A172 (cell line): ENCODE measurements around the gene TMEM178A. TPM values are rescaled to one million over a fixed set of nuclear protein-coding genes. Genes with fewer than 3 reads are reported as not detected.
"Not testable (repeated sequence)": the region's sequence is repeated elsewhere in the genome, so short reads cannot be mapped to it uniquely, and the experiment has no call there.

Source experiments
- DNase-seq: peaks from one replicate; pipeline ENCODE4 v3.0.0-alpha.2; 2015; ENCODE audit warnings: low spot score
- total RNA-seq: library from RNA; depleted of rRNA; stranded (reverse); fragments of >200 nt; shearing (Covaris generic); gene quantifications from 2 replicates; pipeline ENCODE4 v1.2.3, GENCODE V29; 2014; rRNA removed

TMEM178A gene
- not detected in 2 replicates for total RNA-seq

DNA sequence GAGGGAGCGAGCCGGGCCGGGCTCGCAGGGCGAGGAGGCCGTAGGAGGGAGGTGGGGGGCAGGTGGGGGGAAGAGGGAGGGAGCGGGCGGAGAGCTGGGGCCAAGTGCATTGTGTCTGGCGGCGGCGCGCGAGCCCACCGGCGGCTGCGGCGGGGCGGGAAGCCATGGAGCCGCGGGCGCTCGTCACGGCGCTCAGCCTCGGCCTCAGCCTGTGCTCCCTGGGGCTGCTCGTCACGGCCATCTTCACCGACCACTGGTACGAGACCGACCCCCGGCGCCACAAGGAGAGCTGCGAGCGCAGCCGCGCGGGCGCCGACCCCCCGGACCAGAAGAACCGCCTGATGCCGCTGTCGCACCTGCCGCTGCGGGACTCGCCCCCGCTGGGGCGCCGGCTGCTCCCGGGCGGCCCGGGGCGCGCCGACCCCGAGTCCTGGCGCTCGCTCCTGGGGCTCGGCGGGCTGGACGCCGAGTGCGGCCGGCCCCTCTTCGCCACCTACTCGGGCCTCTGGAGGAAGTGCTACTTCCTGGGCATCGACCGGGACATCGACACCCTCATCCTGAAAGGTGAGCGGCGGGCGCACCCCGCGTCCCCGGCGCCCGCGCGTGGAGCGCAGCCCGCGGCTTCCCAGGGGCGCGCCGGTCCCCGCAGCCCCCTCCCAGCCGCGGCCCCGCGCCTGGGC lies at the start of gene TMEM178A:
TSS of gene TMEM178A (plus strand) at position 107 of the 680 bp plus-strand sequence. CDS start at position 165, 58 bp downstream.
- DNase-seq = no peak

DNA sequence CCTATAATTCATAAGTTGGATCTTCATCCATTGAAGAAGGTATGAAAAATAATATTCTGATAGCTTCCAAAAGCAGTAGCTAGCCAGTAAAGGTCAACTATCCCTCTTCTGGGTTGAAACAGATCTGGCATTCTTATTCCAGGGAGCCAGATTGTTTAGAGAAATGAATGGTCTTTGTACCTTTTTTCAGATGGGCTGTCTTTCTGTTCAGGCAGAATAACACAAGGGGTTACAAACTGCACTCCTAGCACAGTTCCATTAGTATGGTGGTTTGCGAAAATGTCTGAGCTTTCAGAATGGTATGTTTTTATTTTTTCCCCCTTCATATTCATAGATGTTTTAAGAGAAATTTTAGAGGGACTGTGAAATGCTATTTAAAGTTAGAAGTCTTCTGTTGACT lies 47.5 kb upstream of the TMEM178A start:
- DNase-seq = no peak

DNA sequence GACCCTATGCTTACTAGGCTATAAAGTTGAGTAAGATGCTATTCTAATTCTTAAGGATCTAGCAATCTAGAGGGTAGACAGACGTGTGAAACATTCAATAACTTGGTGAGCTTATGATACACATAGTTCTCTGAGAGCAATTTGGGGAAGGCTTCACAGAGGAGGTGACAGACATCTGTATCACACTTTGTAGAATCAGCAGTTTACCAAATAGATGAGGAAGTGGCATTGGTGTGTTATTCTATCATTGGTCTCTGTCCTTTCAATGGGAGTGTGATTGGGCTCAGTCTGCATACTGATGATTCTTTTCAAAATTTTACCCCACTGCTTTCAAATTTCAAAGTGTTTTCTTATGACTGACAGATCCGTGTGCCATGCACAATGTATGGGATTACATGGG lies 47.0 kb upstream of the TMEM178A start:
- no peak for DNase-seq

DNA sequence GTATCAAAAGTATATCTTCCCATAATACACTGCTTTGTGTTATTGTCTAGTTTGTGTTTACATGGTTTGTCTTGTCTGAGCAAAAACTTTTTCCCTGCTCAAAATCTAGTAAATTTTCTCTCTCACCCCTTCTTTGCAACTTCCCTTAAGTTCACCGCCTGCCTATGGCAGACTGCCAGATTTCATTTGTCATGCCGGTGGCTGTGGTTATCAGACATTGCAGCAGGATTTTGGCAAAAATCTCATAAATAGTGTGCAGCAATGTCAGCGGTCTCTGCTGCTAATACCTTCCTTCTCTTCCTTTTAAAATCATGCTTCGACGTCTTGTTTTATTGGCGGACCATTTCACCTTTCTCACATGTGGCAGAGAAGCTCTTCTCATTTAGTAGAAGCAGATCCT lies 45.6 kb upstream of the TMEM178A start:
- peak; percentile 84 for DNase-seq

DNA sequence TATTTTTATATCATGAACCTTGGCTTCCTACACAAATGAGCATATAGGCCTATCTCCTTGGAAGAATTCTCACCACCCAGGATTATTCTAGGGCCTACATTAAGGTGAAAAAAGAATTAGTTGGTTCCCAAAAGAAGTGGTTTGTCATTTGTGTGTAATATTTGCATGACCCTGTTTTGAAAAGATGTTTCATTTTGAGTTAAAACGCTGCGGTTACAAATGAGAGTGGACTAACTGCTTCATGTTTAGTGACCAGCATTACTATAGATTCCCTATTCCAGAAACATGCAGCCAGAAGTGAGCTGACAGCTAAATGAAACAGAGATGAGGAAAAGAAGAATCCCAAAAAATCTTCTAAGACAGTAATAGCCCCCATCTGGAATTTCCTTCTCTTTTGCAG lies 44.1 kb upstream of the TMEM178A start:
- no peak for DNase-seq

DNA sequence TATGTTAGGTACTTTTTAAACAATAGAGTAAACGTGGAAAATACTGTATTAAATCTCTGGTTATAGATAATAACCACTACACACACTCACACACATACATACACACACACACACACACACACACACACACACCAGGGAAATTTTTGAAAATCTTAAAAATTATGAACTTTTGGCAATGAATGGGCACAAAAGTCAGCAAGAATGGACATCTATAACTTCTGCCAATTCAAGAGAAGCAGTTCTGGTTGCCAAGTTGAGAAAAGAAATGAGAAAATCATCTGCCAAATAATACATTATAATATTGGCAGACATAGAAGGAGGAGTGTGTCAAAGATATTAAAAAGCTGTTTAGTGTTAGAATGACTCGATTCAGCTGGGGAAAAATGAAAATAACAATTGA lies 42.9 kb upstream of the TMEM178A start:
- DNase-seq = no peak

DNA sequence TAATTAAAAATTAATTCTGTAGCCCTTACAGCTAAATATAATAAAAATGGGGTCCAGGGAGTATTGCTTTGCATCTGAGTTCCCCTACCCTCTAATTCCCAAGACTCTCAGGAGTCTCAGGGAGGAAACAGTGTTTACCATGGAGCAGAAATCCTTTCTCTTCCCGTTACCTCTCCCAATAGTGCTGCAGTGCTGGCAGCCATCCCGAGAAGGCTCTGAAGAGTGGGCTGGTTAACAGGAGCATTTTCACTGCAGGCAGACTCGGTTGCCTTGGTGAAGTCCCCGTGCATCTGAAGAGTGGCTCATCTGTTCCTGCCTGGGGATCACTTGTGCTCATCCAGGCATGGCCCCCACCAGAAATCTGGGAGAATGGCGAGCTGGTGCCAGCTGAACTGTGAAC lies 41.8 kb upstream of the TMEM178A start:
- DNase-seq = no peak

DNA sequence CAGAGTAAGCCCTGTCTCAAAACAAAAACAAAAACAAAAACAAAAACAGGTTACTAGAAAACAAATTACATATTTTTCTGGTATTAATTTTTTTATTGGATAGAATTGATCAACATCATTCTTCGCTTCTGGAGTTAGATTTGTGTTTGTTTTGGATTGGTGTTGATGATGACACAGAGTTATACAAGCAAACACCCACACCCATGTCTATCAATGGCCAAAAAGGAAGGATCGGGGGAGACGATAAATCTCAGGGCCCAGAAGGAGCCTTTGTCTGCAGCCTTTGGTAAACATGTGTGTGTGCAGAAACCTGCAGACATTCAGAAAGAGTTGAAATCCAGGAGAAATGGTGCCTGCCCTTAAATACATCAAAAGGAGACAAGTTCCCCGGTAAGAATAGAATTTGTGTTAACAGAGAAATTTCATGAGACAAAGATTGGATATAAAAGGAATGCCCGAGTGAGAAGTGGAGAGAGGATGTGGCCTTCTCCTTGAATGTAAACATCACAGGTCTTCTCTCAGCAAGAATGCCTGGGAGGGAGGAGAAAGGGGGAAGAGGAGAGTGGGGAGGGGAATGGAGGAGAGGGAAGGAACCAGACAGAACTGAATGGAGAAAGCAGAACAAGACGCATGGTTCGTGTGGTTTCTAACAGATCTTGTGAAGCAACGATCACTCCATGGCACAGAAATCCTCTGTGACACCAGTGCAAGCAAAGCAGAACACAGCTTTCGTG lies 40.4 kb upstream of the TMEM178A start:
- no peak for DNase-seq

DNA sequence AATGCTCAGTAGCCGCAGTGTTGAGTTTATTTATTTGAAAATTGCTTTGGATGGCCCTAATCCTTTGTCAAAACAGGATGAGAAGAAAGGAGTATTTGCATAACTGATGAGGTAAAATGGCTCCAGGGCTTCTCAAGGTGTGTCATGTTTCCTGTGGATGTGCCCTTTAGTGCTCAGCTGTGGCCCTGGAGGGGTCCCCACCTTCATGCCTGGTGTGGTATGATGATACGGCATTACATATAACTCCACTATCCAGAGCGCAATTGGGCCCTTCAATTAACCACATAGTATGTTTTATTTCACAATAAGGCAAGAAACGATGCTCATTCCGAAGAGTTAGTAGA lies 39.8 kb upstream of the TMEM178A start:
- no peak for DNase-seq

DNA sequence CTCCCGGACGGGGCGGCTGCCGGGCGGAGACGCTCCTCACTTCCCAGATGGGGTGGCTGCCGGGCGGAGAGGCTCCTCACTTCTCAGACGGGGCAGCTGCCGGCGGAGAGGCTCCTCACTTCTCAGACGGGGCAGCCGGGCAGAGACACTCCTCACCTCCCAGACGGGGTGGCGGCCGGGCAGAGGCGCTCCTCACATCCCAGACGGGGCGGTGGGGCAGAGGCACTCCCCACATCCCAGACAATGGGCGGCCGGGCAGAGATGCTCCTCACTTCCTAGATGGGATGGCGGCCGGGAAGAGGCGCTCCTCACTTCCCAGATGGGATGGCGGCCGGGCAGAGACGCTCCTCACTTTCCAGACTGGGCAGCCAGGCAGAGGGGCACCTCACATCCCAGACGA lies 37.4 kb upstream of the TMEM178A start:
- not testable (repeated sequence) for DNase-seq

DNA sequence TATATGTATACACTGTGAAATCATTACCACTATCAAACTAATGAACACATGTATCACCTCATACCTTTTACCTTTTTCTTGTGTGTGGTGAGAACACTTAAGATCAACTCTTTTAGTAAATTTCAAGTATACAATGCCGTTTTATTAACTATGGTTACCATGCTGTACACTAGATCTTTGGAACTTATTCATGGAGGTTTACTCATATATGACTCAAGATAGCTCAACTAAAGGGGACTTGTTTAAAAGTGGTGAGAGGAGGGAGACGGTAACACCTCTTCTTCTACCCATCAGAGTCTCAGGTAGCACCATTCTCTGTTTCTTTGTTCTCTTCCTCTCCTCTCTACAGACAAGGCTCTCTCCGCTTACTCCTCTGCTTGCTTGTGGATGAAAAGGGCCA lies 36.1 kb upstream of the TMEM178A start:
- DNase-seq = no peak

DNA sequence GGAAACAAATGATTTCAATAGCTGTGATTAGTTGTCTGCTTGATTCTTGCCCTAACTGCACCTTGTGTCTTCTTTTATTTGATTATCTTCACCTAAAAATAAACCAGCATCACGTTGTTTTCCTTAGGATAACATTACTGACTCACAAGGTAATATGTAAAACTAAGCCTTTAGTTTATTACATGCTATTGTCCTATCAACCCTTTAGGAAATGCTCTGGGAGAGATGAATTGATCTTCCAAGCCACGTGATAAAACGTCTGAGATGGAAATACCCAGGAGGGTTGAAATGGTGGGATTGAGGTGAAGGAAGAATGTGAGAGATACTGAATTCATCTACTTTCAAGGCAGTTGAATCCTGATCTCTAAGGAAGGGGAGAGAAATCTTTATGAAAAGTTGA lies 34.5 kb upstream of the TMEM178A start:
- DNase-seq = peak; percentile 9

DNA sequence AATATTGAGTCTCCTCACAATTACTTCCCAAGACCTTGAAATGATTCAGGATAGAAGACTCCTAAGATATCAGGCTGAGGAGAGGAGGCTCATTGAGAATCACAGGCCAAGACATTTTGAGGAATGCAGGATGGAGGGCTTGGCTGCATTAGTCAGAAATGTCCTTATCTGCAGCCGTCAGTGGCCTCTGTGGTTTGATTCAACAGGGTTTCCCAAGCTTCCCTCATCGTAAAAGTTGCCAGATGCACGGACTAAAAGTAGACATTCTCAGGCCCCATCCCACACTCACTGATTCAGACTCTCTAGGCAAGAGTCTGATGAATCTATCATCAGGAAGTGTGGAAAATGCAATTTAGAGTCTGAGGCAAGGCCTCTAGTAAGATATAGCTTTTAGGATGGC lies 34.0 kb upstream of the TMEM178A start:
- peak; percentile 99 for DNase-seq

DNA sequence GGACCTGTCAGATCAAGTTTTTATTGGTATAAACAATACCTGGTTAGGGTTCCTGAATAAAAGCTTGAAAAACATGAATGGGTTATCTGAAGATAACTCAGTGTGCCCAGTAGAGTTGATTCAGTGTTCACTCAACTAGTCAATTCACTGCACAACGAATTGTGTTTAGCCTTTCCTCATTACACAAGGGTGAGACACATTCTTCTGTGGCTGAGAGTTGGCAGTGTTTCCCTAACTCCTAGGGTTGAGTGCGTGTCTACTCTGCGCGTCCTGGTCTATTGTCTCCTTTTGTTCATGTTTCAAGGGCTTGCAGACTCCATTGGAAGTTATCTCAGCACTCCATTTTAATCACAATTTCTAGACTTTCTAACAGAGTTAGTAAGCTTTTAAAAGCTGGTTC lies 32.8 kb upstream of the TMEM178A start:
- DNase-seq = peak; percentile 18

DNA sequence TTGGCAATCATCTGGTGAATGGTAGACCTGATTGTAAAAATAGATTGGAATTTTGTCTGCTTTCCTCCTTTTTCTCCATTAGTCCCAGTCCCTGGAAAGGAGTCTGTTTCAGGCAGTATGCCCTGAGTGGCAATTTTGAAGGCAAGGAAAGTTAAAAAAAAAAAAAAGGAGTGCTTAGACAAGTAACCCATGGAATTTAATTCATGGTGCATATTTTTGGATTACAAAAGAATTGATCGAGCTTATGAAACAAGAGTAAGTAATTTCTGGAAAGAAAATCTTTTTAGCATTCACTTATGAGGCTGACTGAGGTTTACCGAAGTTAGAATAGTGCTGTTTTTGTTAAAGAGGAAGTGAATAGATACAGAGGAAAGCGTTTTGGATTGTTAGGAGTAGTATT lies 29.4 kb upstream of the TMEM178A start:
- DNase-seq = no peak

DNA sequence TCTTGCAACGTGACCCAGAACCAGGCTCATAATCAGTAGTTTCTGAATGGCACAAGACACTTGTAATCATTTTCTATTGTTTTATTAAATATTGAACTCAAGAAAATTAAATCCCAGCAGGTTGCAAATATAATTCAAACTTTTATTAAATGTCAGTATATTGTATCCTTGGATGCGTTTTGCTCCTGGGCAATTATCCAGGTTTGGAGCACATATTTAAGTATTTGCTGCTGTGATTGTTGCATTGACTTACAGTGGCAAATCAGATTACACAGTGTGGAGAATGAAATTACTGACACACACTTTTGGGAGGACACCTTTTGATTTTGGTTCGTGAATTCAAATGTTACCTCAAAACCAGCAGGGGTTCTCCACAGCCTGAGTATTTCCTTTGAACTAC lies 27.1 kb upstream of the TMEM178A start:
- DNase-seq = no peak

DNA sequence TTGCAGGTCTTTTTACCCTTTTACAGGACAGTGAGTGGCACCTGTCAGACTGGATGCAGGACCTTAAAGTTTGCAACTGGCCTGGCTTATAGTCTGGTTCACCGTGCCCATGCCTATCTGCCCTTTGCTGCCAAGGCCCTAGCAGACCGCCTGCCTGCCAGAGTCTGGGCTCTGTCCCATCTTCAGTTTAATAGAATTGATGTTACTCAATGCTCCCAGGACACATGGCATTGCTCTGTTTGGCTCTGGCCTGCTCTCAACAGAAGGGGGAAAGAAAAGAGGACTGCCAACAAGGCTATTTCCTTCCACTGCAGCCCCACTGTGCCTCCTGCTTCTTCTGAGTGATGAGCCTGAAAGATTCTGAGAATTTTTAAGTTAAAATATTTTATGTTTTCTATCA lies 25.6 kb upstream of the TMEM178A start:
- DNase-seq = no peak

DNA sequence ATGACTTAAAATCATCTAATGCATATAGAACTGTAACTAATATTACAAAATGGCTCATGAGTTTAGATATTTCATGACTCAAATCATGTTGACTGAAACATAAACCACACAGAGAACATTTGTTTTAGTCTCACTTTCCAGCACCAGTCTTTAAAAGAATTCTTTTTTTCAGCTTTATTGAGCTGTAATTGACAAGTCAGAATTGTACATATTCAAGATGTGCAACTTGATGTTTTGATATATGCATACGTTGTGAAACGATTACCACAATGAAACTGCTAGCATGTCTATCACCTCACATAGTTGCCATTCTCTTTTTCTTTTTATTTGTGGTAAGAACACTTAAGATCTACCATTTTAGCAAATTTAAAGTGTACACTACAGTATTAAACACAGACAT lies 25.0 kb upstream of the TMEM178A start:
- no peak for DNase-seq

DNA sequence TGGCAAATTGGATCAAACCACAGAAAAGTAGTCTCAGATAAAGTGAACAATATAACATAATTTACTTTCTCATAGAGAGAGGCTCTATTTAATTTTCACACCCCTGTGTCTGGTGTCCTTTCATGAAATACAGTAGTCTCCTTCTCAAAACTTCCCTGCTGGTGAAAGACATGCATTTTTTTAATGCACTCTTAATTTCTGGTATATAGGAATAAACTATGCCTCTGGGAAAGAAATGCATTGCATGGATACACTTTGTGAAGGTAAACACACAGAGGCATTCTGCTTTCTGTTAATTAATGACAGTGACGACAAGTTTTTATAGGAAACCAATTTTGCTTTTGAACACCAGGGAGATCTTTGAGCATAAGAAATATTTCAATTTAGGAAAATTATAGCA lies 24.1 kb upstream of the TMEM178A start:
- no peak for DNase-seq

DNA sequence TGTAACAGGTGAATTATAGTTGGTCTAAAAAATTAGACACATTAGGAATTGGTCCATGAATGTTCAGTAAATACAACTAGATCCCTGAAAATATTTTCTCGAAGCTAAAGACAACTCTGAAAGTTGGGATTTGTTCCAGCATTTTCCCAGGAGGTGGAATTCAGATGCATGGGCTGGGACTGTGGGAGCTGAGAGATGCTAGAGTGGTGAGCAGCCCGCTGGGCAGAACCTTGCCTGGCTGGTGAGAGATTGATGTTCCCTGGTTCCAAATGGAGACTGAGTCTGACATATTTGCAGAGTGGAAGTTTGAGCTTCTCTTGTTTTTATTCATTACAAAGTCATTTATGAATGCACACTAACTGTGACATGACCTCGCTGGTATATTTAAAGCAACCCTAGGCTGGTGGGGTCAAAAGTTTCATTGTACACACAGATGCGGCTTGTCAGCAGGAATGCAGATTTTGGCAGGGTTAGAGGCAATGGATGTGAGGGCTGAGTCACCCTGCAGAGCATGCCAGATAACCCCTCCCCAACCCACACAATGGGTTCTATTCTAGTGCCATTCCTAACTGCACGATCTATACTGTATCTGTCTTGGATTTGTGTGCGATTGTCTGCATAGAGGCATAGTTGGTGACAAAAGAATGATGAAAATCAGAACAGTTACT lies 23.5 kb upstream of the TMEM178A start:
- DNase-seq = peak; percentile 94

DNA sequence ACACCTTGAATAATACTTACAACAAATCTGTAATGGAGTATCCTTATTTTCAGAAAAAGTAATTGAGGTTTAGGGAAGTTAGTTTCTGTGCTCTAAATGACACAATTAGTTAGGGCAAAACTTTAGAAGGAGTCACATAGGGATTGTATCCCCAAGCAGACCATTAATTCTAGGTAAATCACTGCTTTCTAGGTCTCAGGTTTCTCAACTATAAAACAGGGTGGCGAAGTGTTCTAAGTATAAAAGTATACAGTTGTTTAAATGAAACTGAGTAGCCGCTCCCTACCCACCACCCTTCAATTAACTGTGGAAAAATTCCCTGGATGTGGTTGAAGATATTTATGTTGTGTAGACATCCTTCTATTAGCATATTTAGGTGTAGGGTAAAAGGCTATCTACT lies 19.9 kb upstream of the TMEM178A start:
- no peak for DNase-seq

DNA sequence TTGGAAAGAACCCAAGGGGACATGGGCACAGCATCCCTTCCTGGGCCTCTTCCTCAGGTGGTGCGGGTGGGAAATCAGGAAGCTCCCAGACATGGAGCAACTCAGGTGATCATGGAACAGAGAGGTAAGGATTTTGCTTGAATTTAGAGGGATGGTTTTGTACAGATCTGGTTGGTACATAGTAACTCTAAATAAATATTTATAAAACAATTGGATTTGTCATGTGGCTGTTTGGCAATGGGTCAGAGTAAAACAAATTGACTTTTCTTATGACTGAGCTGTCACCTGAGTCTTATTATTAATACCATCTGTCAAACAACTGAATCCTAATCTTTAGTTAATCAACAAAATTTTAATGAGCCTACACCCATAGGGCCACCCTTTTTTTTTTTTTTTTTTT lies 19.4 kb upstream of the TMEM178A start:
- no peak for DNase-seq

DNA sequence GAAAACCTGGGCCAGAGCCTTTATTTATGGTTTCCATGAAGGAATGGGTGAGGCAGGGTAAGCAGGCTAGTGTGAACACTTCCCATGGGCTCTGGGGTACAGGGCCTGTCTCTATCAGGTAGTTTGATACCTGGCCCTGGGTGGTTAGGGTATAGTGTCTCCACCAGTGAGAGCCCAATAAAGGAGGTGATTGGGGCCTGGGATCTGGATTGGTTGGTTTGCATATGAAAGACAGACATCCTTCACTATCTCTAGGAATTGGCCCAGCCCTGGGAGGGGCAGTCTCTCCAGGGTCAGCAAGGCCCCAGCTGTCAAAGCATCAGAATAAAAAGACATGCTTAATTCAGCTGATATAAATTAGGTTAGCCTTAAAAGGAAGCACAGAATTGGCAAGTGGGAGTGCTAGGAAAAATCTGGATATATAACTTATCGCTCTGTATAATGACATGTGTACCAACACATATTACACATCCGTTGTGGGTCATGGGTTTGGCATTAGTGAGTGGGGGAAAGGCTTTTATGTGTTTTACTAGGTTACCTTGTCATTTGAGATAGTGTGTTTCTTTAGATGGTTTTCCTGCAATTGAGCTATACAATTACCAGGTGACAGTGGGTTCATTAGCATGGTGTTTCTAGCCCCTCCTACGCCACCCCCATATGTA lies 18.5 kb upstream of the TMEM178A start:
- DNase-seq = no peak
